GM21360 (cell line): ENCODE measurements around the gene SYNGR3.
"Not testable (repeated sequence)": the region's sequence is repeated elsewhere in the genome, so short reads cannot be mapped to it uniquely, and the experiment has no call there.

Experiments used
- ATAC-seq: cut with Tn5 transposase; IDR thresholded peaks from one replicate; pipeline ENCODE4 v1.9.1; 2021; ENCODE audit warnings: mild to moderate bottlenecking, moderate library complexity; ENCODE audit not compliant: unreplicated experiment

SYNGR3 gene

GRCh38 chr16:2008009-2008526, 18.3 kb downstream of the SYNGR3 start:
- ATAC-seq = no peak

- no peak for ATAC-seq
Measured at GRCh38 chr16:2008631-2009163, 18.9 kb downstream of the SYNGR3 start.

GRCh38 chr16:2009164-2009711, 19.5 kb downstream of the SYNGR3 start:
- peak; percentile 29 for ATAC-seq

- peak; percentile 82 for ATAC-seq
Measured at GRCh38 chr16:2009791-2010510, 20.2 kb downstream of the SYNGR3 start, which contains the start of gene ZNF598. TSS of gene ZNF598 (minus strand) at chr16:2009821.

GRCh38 chr16:2011726-2012125, 22.0 kb downstream of the SYNGR3 start:
- ATAC-seq = not testable (repeated sequence)

- ATAC-seq = no peak
Measured at GRCh38 chr16:2013527-2013926, 23.8 kb downstream of the SYNGR3 start.

- ATAC-seq = no peak
Measured at GRCh38 chr16:2015117-2015946, 25.6 kb downstream of the SYNGR3 start.

- no peak for ATAC-seq
Measured at GRCh38 chr16:2015947-2016208, 26.1 kb downstream of the SYNGR3 start.

- no peak for ATAC-seq
Measured at GRCh38 chr16:2016407-2016922, 26.7 kb downstream of the SYNGR3 start.

- ATAC-seq = no peak
Measured at GRCh38 chr16:2019518-2019920, 29.7 kb downstream of the SYNGR3 start, which contains the start of gene NPW. TSS of gene NPW (plus strand) at chr16:2019785.

GRCh38 chr16:2019921-2020831, 30.4 kb downstream of the SYNGR3 start:
- ATAC-seq = no peak

GRCh38 chr16:2022723-2023091, 32.9 kb downstream of the SYNGR3 start:
- ATAC-seq = peak; percentile 14

GRCh38 chr16:2023092-2024031, 33.6 kb downstream of the SYNGR3 start:
- peak; percentile 62 for ATAC-seq

GRCh38 chr16:2024032-2024420, 34.3 kb downstream of the SYNGR3 start:
- ATAC-seq = no peak

GRCh38 chr16:2025251-2025650, 35.5 kb downstream of the SYNGR3 start:
- no peak for ATAC-seq

GRCh38 chr16:2025878-2026460, 36.2 kb downstream of the SYNGR3 start:
- no peak for ATAC-seq

- no peak for ATAC-seq
Measured at GRCh38 chr16:2026461-2027023, 36.8 kb downstream of the SYNGR3 start, which contains the start of gene NHERF2. TSS of gene NHERF2 (plus strand) at chr16:2026902. CDS start at chr16:2027006, 104 bp downstream.
